Epithelial cell of proximal tubule (primary cell): Measurements from ENCODE around the gene TBX20. TPM values are rescaled to one million over a fixed set of nuclear protein-coding genes. Genes with fewer than 3 reads are reported as not detected.

ENCODE experiments used
- DNase-seq: peaks from one replicate; pipeline ENCODE4 v3.0.0-alpha.2; 2011; ENCODE audit warnings: low read depth
- H3K4me3 ChIP-seq: 2 replicates; pipeline ENCODE4 v1.5.1; 2011; ENCODE audit warnings: low read depth, mild to moderate bottlenecking, low read length
- CTCF ChIP-seq: conservative IDR thresholded peaks from 2 replicates; pipeline ENCODE4 v1.5.1; 2012; ENCODE audit warnings: low read depth, mild to moderate bottlenecking, low read length
- total RNA-seq: library from RNA; depleted of rRNA; stranded (reverse); fragments of >200 nt; gene quantifications from 2 replicates; pipeline ENCODE4 v1.2.3, GENCODE V29; 2015

TBX20 gene
- total RNA-seq, 1 donor from 2014 or later = 0.69 TPM

- no peak for DNase-seq
- no peak overlapping the region for H3K4me3 ChIP-seq
- no peak for TF ChIP-seq CTCF
Observed at GRCh38 chr7:35255443-35256255, 1.7 kb upstream of the TBX20 start.

DNA sequence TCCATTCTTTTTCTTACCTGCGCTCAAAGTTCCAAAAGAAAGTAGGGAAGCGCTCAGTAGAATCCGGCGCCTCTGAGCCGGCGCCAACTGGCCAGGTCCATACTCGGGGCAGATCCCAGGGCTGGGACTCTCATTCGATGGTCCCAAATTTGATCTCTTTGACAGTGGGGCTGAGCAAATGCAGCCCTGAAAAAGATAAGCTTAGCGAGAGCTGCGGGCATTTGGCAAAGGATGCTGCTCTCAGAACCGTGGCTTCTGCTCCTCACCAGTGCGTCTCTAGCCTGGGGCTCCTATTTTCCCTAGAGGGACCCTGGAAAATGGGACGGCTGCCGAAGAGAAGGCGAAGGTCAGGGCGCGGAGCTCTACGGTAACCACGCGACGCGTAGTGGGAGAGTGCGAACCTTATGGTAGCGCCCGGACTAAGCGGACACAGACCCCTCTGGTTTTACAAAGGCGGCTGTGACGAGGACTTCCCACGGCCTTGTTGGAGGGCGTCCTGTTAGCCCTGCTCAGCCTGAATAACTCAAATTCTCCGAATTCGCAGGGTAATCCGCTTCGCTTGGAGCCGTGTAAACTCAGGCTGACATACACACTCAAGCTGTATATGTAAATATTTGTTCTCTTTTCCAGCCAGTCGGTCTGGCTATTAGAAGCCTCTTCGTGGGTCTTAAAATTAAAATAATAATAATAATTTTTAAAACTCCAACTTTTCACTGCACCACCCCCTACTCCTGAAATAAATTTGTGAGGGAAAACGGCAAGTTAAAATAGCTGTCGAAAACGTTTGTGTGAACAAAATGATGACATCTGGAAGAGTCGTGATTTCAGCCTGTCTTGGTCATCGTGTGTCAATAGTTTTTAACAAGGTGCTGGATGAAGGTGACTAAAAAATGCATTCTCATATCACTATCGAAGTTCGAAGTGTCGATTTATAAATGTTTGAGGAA is 869 bp upstream of the TBX20 start:
- peak overlapping the region; percentile 48 for H3K4me3 ChIP-seq
- DNase-seq = no peak
- no peak for TF ChIP-seq CTCF

GRCh38 chr7:35253460-35253709 is 515 bp downstream of the TBX20 start:
- no peak for TF ChIP-seq CTCF
- DNase-seq = no peak
- peak overlapping the region; percentile 48 for H3K4me3 ChIP-seq

- no peak for TF ChIP-seq CTCF
- H3K4me3 ChIP-seq = peak overlapping the region; percentile 48
- no peak for DNase-seq
Observed at GRCh38 chr7:35252612-35253459, 1.1 kb downstream of the TBX20 start.

DNA sequence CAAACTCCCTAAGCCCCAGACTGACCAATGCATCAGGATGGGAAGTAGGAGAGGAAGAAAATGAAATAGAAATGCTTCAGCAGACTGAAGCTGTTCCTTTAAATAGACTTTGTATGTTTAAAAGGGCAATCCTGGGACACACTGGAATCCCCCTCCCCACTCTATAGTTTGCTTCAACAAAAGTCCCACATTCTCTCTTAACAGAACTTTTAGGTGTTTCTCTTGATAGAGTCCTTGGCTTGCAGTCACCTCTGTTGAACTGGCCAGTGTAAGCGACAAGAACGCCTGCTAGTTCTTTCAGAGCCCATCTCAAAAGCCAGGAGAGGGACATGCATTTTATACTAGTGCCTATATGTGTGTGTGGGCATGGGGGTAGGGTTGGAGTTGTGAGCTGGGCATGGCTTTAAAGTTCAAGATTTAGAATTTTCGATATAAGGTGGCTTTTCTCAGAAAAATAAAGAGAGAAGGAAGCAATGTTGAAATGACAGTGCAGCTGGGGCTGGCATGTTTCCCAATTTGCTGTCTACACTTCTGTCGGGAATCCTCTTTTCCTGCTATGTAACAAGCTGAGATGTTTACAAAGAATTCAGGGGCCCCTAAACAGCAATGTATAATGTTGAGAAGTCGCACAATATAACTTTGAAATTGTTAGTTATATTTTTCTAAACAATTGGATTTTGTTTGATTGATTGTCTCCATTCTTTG is 2.1 kb downstream of the TBX20 start:
- H3K4me3 ChIP-seq = no peak overlapping the region

More for the DNA sequence above, 2.1 kb downstream of the TBX20 start:
- no peak for DNase-seq
- no peak for TF ChIP-seq CTCF
